ACHN (cell line): ENCODE measurements around the gene C9orf57.
A peak's percentile ranks its signal among the peaks of the same experiment; 100 is the strongest.
"Not testable (repeated sequence)": the region's sequence is repeated elsewhere in the genome, so short reads cannot be mapped to it uniquely, and the experiment has no call there.

ENCODE experiments used
- DNase-seq: peaks from one replicate; pipeline ENCODE4 v3.0.0-alpha.2; 2015
- in situ Hi-C: cut with HindIII; loops from 2 replicates; pipeline ENCODE4 v1.10.0; 2017; ENCODE audit warnings: low sequenced_read_pairs, low pct_ligation_motif_present, low pct_unique_long_range_greater_than_20kb

The C9orf57 gene

GRCh38 chr9:72060513-72060912, at the start of gene C9orf57:
C9orf57 (minus strand) TSS chr9:72060613; CDS start chr9:72059331, 1,282 bp downstream.
- in situ Hi-C loops: no loop called here

GRCh38 chr9:72102520-72102919, 42.1 kb upstream of the C9orf57 start:
- in situ Hi-C loops: no loop called here
- no peak for DNase-seq

More at GRCh38 chr9:72060513-72060912, at the start of gene C9orf57:
- DNase-seq: no peak

GRCh38 chr9:72095520-72095919, 35.1 kb upstream of the C9orf57 start:
- in situ Hi-C loops, DNase-seq: not testable (repeated sequence)

- in situ Hi-C loops: no loop called here
- DNase-seq: no peak
Observed at GRCh38 chr9:72092820-72093219, 32.4 kb upstream of the C9orf57 start.

GRCh38 chr9:72089451-72090130, 29.2 kb upstream of the C9orf57 start:
- in situ Hi-C loops: no loop called here
- no peak for DNase-seq

GRCh38 chr9:72082536-72082935, 22.1 kb upstream of the C9orf57 start:
- DNase-seq: no peak
- in situ Hi-C loops: no loop called here

- not testable (repeated sequence) for DNase-seq
Observed at GRCh38 chr9:72074666-72075065, 14.3 kb upstream of the C9orf57 start.

GRCh38 chr9:72065076-72065475, 4.7 kb upstream of the C9orf57 start:
- in situ Hi-C loops: no loop called here
- DNase-seq: no peak

More at GRCh38 chr9:72074666-72075065, 14.3 kb upstream of the C9orf57 start:
- in situ Hi-C loops: not testable (repeated sequence)

GRCh38 chr9:72052122-72052521, 8.3 kb downstream of the C9orf57 start:
- in situ Hi-C loops: no loop called here
- DNase-seq: no peak

GRCh38 chr9:72048850-72049249, 11.6 kb downstream of the C9orf57 start:
- DNase-seq: no peak
- in situ Hi-C loops: loop anchor here (25.0 kb wide), 1 partner anchor 213 kb away; no protein-coding TSS in a partner anchor

- DNase-seq: no peak
- in situ Hi-C loops: loop anchor here (25.0 kb wide), 1 partner anchor 215 kb away; no protein-coding TSS in a partner anchor
Observed at GRCh38 chr9:72046630-72047456, 13.6 kb downstream of the C9orf57 start.

- DNase-seq: no peak
- in situ Hi-C loops: loop anchor here (25.0 kb wide), 1 partner anchor 218 kb away; no protein-coding TSS in a partner anchor
Observed at GRCh38 chr9:72044095-72044494, 16.3 kb downstream of the C9orf57 start.

- DNase-seq: no peak
- in situ Hi-C loops: loop anchor here (25.0 kb wide), 1 partner anchor 219 kb away; no protein-coding TSS in a partner anchor
Observed at GRCh38 chr9:72043576-72043975, 16.8 kb downstream of the C9orf57 start.

GRCh38 chr9:72042928-72043327, 17.5 kb downstream of the C9orf57 start:
- in situ Hi-C loops: loop anchor here (25.0 kb wide), 1 partner anchor 219 kb away; no protein-coding TSS in a partner anchor
- DNase-seq: no peak

GRCh38 chr9:72041775-72042194, 18.6 kb downstream of the C9orf57 start:
- in situ Hi-C loops: loop anchor here (25.0 kb wide), 1 partner anchor 221 kb away; no protein-coding TSS in a partner anchor

GRCh38 chr9:72041369-72041768, 19.0 kb downstream of the C9orf57 start:
- in situ Hi-C loops: loop anchor here (25.0 kb wide), 1 partner anchor 221 kb away; no protein-coding TSS in a partner anchor
- no peak for DNase-seq

More at GRCh38 chr9:72041775-72042194, 18.6 kb downstream of the C9orf57 start:
- peak; percentile 47 for DNase-seq

- no peak for DNase-seq
- in situ Hi-C loops: loop anchor here (25.0 kb wide), 1 partner anchor 223 kb away; no protein-coding TSS in a partner anchor
Observed at GRCh38 chr9:72039532-72039931, 20.9 kb downstream of the C9orf57 start.

- in situ Hi-C loops: loop anchor here (25.0 kb wide), 1 partner anchor 223 kb away; no protein-coding TSS in a partner anchor
- peak; percentile 68 for DNase-seq
Observed at GRCh38 chr9:72038890-72039410, 21.5 kb downstream of the C9orf57 start.

- DNase-seq: no peak
- in situ Hi-C loops: loop anchor here (25.0 kb wide), 1 partner anchor 224 kb away; no protein-coding TSS in a partner anchor
Observed at GRCh38 chr9:72038408-72038807, 22.0 kb downstream of the C9orf57 start.
